KBM-7 (cell line): Measurements from ENCODE around the gene ZBTB47.

Experiments
- DNase-seq: peaks from one replicate; pipeline ENCODE4 v3.0.0-alpha.2; 2015
- in situ Hi-C: fragments of 300-500 bp; cut with MboI; formaldehyde crosslinking; loops from 2 replicates; pipeline ENCODE4 v1.14.3; 2020; ENCODE audit warnings: low sequenced_read_pairs, low pct_unique_long_range_greater_than_20kb, mixed read lengths

ZBTB47 gene

DNA sequence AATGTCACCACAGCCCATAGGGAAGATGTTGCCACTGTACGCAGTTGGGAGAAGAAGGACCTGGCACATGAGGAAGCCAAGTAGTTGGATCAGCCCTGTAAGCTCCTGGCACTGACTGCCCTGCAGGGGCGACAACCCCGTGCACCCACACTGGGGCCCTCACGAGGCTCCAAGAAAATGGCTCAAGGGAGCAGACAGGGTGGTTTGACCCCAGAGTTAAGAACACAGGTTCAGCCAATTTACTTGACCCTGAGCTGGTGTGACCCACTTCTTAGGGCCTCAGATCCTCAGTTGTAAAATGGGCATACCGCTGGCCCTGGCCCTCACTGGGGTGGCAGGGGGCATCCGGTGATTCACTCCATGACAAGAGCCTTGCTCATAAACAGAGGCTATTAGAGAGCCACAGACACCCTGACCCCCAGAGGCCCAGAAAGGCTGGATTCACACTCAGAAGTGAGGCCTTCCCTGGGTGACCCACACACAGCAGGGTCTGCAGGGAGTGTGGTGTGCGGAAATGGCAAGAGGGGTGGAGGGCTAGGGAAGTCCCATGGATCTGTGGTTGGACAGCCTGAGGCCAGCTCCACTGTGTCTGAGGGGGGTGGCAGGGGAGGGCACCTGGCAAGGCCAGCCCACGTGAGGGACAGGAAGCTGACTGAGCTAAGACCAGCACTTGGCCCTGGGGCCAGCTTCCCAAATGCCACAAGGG lies 50.8 kb downstream of the ZBTB47 start:
- in situ Hi-C loops: no loop called here

GRCh38 chr3:42705058-42705767 lies 51.7 kb downstream of the ZBTB47 start:
- in situ Hi-C loops: no loop called here
- DNase-seq: no peak

More for the DNA sequence above, 50.8 kb downstream of the ZBTB47 start:
- no peak for DNase-seq

GRCh38 chr3:42705962-42706585 lies 52.6 kb downstream of the ZBTB47 start:
- in situ Hi-C loops: no loop called here
- no peak for DNase-seq

- no peak for DNase-seq
- in situ Hi-C loops: no loop called here
Observed at GRCh38 chr3:42706721-42707619, 53.5 kb downstream of the ZBTB47 start.

- in situ Hi-C loops: no loop called here
- no peak for DNase-seq
Observed at GRCh38 chr3:42707620-42708355, 54.3 kb downstream of the ZBTB47 start.

GRCh38 chr3:42708611-42709151 lies 55.2 kb downstream of the ZBTB47 start:
- in situ Hi-C loops: no loop called here

GRCh38 chr3:42709621-42710020 lies 56.1 kb downstream of the ZBTB47 start:
- in situ Hi-C loops: no loop called here
- no peak for DNase-seq

More at GRCh38 chr3:42708611-42709151, 55.2 kb downstream of the ZBTB47 start:
- DNase-seq: no peak

DNA sequence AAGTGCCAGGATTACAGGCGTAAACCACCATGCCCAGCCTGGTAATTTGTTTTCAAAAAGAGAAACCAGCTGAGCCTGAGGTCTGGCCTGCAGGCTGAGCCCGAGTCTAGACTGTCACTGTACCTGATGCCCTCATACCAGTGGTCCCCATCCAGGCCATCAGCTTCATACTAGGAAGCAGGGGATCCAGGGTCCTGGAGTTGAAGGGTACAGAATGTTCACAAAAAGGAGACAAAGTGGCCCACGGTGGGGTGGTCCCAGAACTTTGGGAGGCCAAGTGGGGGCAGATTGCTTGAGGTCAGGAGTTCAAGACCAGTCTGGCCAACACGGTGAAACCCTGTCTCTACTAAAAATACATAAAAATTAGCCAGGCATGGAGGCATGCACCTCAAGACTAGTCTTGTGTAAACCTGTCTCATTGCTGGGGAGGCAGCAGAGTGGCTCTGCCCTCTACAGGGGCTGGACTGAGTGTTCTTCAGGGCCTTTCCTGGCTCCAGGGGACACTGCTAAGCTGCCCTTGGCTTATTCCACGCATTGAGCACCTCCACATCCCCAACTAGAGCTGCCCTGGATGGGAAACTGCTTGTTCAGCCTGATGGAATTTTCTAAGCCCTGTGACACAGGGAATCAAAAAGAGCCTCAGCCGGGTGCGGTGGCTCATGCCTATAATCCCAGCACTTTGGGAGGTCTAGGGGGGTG lies 57.0 kb downstream of the ZBTB47 start:
- DNase-seq: no peak
- in situ Hi-C loops: no loop called here

DNA sequence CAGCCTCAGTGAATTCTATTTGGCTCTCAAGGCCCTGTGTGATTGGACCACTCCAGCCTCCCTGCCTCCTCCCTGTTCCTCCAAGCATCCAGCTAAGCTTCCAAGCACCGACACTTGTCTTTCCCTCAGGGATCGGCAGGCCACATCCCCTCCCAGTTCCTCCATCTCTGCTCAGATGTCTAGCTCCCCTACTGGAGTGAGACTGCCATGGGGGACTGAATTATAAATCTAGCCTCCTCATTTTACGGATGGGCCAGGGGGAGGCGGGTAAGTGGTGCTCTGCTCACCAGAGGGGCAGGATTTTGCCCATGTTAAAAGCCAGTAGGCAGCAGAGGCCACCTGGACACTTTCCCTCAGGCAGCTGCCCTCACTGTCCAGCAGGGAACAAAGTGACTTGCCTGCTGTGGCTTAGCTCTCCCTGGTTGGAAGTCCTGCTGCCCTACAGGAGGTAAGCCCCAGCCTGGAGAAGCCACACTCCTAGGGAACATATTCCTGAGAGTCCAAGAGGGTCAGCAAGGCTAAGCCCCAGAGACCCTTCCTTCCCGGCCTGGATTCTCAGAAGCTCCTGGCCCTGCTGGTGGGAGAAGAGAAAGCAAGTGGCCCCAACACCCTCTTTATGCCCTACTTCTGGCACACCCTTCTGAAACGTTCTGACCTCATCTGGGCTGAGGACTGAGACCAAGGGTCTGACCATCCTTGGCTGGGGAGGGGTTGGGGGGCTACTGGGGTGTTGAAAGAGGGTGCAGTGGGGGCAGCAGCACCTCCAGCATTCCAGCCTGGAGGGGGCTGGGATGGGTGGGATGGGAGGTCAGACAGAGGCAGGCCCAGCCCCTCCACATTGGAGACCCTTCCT lies 58.2 kb downstream of the ZBTB47 start:
- in situ Hi-C loops: no loop called here
- DNase-seq: no peak

DNA sequence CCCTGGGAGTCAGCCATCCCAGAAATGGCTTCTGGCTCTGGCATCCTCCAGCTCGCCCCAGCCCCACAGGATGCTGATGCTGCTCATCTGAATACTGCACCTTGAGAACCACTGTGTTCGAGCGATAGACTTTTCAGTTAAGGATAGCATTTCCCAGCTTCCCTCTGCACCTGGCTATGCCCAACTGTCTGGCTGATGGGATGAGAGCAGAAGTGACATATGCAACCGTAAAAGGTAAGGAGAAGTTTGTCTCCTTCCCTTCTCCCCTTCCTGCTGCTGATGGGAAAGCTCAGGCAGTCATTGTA lies 58.8 kb downstream of the ZBTB47 start:
- in situ Hi-C loops: no loop called here
- no peak for DNase-seq

- in situ Hi-C loops: no loop called here
- DNase-seq: no peak
Observed at GRCh38 chr3:42712688-42713372, 59.3 kb downstream of the ZBTB47 start.

GRCh38 chr3:42713747-42714146 lies 60.2 kb downstream of the ZBTB47 start:
- in situ Hi-C loops: no loop called here
- no peak for DNase-seq

DNA sequence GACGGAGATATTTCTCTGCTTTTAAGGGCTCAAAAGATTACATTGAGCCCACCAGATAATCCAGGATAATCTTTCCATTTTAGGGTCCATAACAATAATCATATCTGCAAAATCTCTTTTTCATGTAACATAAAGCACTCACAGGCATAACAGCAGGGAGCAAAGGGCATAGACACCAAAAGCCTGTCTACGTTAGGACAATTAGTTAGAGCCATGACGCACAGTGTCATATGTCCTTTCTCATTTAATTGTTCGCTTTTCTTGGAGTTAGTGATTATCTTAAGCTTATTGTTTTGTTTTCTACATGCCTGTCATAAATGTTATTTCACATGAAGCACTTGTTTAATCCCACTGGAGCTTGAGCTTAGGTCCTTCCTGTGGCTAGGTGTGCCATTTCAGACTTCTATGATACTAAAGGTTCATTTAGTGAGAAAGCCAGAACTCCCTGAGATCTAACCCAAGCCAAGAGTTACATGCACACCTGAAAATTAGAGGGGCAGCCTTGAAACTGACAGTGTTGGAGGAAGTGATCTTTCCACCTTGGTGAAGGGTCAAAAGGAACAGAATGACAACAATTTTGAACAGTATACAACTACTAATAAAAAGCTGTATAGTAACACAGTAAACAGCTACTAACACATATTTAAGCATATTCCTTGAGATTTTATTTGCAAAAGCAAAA lies 60.8 kb downstream of the ZBTB47 start:
- DNase-seq: no peak
- in situ Hi-C loops: no loop called here
